Activated naive CD8-positive, alpha-beta T cell treated with anti-CD3 and anti-CD28 coated beads, Interleukin-2, amount 50 U/mL, for 16 hours (primary cell): ENCODE measurements around the gene AATK.

ENCODE experiments used
- DNase-seq: peaks from one replicate; pipeline ENCODE4 v3.0.0-alpha.2; 2020; ENCODE audit warnings: low read depth, low spot score

The AATK gene

DNA sequence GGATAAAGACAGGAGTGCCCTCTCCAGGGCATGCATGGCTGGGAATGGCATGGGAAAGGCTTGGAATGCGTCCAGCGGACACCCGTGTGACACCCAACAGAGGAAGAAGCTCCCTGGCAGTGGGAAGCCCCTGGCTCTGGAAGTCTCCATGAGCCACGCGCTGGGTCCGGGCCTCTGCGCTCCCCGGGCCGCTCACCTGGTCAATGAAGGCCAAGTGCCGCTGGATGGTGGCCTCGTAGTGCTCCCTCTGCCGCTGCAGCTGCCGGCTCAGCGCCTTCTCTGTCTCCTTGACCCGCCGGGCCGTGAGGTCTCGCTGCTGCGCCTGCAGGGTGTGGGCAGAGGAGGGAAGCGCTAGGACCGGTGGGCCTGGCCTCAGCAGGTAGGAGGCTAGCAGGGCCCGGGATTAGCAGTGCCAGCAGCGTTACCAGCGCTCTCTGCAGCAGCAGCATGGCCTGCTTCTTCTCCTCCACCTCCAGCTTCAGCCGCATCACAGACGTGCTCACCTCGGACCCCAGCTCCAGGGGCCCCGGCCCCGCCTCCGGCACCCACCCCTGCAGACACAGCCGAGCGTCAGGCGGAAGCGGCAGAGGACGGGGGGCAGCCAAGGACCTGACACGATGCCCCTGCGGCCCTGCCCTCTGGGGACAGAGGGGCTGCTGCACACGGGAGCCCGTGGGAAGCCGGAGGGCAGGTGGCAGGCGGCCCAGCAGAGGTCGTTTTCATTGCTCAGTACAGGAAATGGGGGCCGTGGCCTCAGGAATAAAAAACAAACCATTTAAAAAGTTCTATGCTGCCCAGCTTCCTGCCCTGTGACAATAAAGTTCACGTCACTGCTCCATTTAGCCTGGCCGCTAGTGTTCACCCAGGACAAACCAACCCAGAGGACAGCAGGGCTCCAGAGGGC is 30.7 kb upstream of the AATK start:
- DNase-seq: no peak

DNA sequence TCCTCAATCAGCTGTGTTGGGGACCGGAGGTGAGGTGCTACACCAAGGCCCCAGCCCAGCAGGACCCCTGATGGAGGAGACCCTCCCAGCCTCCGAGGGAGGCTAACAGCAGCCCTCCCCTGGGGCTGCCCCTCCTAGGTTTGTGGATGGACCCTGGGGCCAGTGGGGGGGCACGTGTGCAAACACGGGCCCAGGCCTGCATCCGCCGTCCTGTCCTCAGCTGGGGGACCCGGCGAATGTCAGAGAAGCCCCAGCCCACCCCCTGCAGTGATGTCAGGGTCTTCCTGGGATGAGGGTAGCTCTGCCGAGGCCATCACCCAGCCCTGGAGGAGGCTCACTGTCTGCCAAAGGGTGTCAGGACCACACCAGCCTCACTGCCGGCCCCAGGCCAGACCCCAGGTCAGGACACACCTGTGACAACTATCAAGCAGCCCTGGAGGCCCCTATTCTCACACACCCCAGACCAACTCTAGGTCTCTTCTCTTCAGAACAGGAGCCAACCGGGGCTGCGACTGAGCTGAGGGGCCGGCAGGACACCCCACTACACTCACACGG is 30.0 kb upstream of the AATK start:
- no peak for DNase-seq

DNA sequence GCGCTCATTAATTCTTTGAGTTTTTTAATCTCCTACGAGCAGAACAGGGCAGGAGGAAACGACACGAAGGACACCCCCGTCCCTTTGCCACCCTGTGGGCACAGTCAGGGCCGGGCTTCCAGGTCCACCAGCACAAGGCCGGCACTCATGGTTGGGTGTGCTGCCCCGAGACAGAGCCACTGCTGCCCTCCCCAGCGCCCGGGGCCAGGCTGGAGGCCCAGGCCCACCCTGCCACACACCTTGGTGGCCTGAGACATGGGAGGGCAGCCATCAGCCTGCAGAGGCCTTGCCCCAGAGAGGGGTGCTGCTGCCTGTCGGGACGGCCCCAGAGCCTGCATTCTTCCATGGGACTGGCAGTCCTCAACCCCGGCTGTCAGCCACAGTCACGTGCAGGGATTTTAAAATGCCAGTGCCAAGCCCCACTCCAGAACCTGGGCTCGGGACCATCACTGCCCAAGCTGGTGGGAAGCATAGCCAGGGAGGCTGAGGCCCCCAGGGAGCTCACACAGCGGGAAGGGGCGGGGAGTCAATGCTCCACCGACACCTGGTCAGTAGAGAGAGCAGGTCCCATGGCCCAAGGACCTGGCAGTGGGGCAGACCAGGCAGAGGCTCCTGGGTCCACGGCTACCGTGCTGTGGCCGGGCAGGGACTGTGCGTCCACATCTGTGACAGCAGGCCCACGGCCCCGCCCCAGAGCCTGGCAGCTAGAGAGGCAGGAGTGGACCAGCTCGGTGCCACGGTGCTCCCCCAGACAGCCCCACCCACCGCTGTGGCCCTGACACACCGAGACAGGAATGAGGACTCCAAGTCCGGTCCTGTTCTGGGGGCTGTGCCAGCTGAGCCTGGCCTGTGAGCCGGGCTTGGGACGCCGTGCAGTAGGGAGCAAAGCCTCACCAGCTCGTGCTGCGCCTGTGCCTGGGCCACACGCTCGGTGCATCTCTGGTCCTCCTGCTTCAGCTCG is 29.2 kb upstream of the AATK start:
- no peak for DNase-seq

DNA sequence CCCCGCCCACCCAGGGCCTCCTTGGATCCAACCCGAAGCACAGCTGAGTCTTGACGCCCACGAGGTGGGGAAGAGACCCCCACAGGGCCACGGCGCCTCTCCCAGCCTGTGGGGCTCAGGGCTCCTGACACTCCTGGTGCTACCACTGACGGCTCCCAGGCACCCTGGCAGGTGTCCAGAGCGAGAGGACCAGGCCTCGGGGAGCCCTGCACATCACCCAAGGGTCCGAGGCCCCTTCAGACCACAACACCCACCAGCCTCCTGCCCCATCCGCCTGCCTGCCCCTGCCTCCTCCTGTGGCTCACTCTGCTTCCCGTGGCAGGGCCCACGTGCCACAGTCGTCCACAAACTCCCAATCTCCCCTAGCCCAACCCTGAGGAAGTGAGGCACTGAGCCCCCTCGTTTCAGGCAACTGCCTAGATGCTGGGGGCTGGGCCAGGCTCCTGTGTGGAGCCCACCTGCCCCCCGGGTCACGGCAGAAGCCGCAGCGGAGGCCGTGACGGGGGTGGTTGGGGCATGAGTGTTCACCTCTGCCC is 28.3 kb upstream of the AATK start:
- no peak for DNase-seq

DNA sequence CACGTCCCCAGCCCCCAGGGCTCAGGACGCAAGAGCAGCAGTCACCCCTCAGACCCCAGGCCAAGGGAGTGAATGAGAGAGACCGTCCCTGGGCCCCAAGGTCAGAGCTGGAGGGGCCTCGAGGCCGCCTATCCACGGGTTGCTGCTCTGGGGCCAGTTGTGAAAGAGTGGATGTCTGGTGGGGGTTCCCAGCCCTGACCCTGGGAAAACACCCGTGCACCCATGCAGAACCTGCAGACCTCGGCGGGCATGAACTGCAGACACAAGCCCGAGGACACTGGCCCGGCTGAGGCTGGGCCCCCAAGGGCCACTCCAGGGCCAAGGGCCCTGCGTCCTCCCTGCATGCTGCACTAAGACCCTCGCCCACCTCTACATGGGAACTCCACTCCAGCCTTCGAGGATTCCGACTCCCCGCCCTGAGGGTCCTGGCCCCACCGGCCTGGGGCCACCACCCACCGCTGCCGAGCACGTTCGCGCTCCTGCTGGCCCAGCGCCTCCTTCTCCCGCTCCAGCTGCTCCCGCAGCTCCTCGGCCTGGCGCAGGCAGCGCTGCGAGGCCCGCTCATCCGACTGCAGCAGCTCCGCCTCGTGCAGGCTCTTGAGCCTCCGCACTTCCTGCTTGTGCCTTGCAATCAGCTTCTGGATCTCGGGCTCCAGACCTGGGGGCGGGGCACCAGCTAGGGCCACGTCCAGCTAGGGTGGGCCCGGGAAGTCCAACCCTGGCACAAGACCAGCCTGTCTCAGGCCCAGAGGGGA is 27.6 kb upstream of the AATK start:
- DNase-seq: no peak

DNA sequence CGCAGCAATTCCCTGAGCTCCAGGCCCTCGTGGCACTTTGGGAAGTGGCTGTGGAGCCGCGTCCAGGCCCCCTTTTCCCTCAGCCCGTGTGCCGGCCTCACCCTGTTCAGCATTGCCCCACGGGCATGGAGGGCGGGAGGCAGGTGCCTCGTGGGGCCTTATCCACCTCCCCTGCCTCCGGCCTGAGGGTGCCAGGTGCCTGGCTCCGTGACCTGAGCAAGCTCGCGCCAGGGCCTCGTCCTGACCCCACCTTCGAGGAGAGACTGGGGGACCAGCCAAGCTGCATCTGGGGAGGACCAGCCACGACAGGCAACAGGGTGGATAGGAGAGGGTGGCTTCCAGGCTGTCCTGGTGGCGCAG is 27.0 kb upstream of the AATK start:
- no peak for DNase-seq

DNA sequence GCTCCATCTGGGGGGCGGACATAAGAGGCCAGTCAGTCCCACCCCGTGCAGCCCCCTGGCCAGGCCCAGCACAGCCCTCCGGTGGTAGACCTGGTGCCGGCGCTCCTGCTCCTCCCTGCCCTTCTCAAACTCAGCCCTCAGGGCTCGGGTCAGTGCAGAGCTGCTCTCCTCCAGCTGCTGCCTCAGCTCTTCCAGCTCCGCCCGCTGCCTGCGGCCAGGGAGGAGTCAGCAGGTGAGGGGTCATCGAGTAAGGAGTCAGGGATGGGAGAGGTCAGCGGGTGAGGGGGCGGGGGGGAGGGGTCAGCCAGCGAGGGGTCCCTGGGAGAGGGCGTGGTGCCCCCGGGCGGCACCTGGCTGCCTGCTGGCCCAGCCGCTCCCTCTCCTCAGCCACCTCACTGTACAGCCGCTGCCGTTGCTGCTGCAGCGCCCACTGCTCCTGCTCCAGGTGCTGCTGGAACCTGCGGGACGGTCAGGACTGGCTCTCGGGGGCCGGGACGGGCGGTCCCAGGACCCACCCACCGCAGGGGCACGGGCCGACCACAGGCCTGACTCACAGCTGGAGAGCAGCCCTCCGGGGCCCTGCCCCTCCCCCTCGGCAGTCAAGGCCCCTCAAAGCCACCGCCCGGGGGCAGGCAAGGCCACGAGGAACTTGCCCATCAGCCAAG is 26.5 kb upstream of the AATK start:
- DNase-seq: no peak

DNA sequence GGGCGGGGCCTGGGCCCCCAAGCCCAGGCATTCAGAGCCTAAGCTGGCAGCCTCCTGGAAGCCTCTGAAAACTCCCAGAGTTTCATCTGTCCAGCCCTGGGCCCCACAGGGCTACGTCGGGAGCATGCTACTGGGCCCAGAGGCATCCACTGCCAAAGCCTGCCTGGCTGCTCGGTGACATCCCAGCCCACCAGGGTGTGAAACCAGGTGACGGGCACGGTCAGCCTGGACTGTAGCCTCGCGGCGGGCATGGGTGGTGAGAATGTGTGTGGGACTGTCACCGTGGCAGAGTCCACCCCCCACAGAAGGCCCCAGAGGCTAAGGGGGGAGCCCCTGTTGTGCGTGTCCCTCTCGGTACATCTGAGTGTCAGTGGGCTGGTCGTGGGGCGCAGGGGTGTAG is 25.6 kb upstream of the AATK start:
- no peak for DNase-seq

DNA sequence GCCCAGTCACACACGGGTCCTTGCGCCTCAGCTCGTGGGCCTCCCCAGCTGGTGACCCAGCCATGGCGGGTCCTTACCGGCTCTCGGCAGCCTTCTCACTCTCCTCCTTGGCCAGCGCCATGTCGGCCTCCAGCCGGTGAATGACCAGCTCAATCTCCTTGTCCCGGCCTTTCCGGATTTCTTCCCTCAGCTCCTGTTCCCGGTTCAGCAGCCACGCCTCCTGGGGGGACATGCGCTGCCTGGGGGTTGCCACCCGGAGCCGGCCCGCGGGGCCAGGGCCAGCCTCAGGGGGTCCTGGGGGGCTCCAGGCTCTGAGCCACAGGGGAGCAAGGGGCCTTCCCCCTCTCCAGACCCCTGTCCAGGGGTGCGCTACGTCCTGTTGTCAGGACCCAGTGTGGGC is 25.1 kb upstream of the AATK start:
- no peak for DNase-seq

DNA sequence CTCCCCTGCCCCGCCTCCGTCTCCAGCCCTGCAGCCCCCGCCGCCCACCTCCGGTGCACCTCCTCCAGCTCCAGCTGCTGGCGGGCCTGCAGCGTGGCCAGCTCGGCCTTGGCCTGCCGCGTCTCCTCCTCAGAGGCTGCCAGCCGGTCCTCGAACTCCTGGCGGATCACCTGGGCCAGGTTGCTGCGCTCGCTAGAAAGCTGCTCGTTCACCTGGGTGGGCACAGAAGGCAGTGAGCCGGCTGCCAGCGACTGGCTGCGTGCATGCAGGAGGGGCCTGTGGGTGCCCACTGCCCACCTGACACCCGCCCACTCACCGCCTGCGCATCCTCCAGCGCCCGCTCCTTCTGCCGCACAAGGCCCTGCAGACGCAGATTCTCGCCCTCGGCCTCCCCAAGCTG is 24.6 kb upstream of the AATK start:
- DNase-seq: no peak

DNA sequence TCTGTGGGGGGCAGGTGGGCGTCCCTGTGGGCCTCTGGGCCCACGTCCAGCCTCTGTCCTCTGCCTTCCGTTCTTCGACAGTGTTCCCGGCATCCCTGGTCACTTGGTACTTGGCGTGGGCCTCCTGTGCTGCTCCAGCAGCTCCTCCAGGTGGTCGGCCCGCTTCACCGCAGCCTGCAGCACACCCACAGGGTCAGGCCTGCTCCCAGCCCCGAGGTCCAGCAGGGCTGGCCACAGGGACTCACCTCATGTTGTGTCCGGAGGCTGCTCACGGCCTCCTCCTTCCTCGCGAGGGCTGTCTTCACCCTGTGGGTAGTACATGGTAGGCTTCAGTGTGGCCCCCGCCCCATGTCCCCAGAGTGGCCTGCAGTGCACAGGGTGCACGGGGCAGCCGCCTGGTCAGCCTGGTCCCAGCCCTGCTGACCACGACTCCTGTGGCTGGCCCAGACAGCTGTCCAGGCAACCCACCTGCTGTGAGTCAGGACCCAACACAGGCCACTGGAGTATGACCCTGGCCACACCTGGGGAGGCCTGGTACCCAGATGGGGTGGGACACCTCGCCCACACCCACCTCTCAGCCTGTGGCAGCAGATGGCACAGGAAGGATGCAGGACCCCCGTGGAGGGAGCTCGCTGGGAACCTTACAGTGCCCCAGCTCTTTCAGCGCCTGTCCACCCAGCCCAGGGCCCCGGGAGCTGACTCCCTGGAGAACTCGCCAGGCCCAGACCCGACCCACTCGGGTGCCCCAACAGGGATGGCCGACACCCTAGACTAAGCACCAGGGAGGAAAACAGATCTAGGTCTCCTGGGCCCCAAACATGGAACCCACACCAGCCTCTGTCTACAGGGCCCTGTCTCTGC is 23.9 kb upstream of the AATK start:
- DNase-seq: no peak

DNA sequence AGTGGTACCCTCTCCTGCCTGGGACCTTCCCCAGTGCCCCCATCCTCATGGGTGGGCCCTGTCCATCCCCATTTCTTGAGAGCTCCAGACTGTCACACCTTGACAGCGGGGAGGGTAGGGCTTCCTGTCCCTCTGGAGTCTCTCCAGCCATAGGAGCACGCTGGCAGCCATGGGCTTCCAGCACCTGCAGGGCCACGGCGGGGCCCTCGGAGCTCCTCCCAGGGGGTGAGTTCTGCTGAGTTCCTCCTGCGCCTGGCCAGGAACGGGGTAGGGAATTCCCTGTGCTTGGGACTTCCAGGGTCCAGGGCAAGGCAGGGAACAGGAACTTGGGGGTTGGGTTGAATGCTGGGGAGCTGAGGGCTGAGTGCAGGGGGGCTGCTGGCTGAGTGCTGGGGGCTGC is 23.0 kb upstream of the AATK start:
- DNase-seq: no peak

DNA sequence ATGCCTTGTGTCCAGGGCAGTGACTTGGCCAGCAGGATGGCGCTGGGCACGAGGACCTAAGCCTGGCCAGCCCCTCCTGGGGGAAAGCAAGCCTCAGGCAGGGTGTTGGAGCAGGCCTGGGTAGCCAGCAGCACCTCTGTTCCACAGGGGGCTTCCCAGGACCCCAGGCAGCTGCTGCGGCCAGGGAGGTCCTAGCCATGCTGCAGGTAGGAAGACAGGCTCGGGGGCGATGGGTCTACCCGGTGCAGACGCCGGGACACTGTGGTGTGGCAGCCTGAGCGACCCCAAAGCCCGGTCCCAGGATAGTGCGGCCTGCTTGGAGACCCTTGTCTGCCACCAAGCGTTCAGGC is 22.4 kb upstream of the AATK start:
- DNase-seq: no peak

DNA sequence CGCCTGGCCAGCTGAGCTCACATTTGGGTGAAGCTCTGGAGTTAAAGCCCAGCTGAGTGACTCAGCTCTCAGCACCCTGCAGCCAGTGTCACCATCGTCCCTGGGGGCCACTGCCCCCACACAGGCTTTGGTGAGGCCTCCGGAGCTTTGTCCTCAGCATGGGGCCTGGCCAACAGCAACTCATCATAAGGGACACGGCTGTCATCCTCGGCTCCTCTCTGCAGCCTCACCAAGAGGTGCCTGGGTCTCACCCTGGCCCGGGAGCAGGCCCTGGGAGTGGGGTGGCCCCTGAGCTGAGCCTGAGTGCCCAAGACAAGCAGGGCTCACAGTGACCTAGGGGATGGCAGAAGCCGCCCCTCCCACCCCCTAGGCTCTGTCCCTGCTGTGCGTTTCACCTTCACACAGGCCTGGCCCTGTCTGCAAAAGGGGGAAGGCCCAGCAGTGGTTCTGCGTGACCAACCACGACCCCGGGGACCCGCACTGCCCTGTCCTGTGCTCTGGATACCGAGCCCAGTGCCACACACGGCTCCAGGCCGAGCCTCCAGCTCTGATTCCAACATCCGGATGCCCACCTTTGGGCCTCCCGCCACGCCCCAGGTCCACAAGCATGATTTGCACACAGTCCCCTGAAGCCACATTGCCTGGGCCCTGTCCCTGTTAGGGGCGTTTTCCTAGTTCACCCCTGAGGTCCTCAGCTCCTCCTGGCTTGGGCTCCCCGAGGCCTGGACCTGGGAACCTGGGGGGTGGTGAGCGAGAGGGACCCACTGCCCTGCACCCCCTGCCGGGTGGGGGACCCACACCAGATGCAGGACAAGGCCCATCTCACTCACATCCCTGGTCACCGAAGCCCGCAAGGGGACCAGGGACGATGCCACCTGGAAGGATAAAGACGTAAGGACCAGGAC is 21.8 kb upstream of the AATK start:
- DNase-seq: no peak

DNA sequence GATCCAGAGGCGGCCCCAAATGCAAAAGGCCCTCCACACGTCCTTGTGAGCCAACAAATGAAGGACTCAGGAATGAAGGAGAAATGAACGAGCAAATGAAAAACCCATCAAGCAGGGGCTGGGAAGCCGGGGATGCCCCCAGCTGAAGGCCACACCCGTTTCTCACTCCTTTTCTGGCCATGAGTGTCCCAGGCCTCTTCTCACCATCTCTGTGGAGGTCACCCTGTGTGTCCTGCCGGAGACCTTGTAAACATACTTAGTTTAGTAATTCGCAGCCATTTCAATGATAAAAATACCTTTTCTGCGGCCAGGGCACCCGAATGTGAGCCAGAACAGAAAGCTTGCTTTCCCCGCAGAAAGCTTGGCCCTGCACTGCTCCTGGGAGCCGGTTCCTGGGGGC is 21.1 kb upstream of the AATK start:
- no peak for DNase-seq

DNA sequence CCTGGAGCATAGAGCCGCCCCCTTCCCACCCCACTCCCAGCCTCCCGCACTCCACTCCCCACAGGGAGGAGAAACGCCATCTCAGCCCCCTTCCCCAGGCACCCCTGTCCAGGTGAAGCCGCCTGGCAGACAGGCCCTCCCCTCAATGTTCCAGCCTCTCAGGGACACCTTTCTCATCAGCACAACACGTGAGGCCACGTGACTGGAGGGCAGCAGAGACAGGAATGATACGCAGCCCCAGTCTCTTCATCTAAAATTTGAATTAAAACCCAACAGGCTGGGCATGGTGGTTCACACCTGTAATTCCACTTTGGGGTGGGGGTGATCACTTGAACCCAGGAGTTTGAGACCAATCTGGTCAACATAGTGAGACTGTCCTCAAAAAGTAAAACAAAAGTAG is 20.2 kb upstream of the AATK start:
- DNase-seq: no peak

DNA sequence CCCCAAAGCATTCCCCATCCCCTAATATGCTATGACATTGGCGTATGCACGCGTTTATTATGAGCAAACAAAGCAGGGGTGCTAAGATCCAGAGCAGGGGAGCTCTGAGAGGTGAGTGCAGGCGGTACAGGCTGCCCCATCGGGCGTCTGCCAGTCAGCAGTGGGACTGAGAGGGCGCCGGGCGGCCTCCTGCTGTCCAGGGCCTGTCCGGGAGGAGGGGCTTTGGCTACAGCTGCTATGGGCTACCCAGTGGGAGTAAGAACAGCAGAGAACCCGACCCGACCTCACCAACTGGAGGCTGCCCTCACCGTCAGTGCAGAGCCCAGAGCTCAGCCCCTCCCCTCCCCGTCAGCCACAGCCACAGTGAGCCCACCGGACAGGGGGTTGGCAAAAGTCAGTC is 18.5 kb upstream of the AATK start:
- DNase-seq: no peak

DNA sequence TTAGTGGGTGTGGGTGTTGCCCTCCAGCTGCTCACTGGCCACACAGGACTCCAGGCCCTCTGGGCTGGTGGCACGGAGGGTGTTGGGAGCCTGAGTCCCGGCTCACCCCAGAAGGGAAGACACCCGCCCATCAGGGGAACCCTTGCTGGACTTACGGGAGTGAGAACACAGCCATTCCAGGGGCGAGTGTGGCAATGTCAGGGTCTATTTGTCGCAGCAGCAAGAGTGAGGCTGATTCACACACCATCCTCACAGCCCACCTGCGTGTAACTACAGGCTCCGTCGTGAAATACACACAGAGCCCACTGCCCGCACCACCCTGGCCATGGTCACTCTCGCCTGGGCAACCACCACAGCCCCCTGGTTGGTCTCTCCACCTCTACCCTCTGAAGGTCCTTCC is 17.8 kb upstream of the AATK start:
- no peak for DNase-seq

DNA sequence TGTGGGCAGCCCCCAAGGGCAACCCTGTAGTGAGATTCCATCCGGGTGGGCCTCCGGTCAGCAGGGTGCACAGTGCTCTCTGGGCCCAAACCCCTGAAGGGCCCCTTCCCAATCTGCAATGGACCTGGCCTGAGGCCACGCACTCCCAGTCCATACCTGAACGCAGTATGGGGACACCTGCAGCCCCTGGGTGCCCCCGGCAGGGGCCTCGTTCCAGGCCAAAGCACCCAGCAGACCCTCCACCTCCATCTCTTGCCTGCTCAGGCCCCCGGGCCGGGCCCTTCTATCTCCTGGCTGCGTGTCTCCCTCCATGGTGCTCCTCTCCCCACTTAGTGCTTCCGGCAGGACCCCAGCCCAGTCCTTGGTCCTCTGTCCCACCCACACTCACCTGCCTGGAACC is 17.3 kb upstream of the AATK start:
- DNase-seq: no peak
